ENCODE results near the gene COL25A1.
"Not testable (repeated sequence)": the region's sequence is repeated elsewhere in the genome, so short reads cannot be mapped to it uniquely, and the experiment has no call there.

COL25A1 gene

DNA sequence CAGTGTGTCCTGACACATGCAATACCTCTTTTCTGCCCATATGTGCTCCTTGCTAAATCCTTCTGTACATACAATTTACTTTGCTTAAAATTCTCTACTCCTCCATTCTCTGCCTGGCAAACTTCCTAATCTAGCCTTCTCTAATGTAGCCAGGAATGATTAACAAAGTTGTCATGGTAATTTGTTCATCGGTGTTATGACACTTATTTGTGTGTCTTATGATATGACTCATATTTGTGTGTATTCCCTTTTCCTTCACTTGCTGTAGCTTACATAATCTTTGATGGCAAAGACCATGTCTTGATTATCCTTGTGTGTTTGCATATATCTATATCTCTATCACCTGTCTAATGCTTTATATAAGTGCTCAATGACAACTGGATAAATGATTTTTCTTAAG lies 133.3 kb downstream of the COL25A1 start:
- no peak for DNase-seq (ENCODE audit: low spot score)

DNA sequence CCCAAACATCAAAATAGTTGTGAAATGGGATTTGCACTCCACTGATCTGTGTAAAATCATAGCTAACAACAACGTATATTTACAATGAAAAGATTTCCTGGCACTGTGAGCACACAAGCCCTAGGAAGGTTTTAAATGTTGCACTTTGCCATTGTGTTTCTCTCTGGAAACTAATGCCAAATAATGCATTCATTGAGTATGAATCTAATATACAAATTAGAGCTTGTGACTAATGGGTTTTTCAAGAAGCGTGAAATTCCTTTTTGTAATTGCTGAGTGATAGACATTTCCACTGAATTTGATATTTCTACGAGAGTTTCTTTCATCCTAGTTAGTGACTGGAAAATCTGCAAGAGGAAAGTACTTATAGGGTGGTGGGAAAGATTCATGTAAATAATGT lies 135.9 kb downstream of the COL25A1 start:
- no peak for DNase-seq (ENCODE audit: low spot score)

GRCh38 chr4:109166126-109166525 lies 136.3 kb downstream of the COL25A1 start:
- no peak for DNase-seq (ENCODE audit: low spot score)

DNA sequence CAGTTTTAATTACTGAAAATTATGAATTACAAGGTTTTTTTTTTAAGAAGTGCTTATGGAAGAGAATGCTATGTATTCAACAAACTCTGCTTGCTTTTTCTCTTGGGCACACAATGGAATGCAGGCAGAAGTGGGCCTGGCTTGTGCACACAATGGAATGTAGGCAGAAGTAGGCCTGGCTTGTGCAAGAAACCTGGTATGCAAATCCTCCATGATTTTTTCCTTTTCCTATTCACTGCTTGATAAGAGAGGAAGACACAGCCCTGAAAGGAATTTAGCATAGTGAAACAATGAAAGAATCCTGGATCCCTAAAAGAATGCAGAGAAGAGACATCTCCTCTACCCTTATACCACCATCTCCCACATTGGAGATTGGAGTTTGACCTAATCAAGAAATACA lies 138.4 kb downstream of the COL25A1 start:
- DNase-seq (ENCODE audit: low spot score), result no peak

DNA sequence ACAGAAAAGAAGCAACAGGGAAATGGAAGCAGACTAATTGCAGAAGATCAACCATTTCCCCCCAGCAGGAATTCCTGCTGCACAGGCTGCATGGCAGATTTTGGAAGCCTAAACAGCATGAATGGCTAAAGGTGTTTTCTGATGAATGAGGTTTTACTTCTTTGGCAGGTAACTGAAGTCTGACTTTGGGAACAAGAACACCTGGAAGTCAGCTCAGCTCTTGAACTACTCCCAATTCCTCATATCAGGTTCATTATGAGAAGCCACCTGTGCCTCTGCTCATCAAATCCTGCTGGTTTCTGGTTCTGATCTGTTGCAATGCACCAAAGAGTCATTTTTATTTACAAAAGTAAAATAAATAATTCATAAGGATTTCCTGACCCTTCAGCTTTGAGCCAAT lies 139.0 kb downstream of the COL25A1 start:
- DNase-seq (ENCODE audit: low spot score), result no peak

DNA sequence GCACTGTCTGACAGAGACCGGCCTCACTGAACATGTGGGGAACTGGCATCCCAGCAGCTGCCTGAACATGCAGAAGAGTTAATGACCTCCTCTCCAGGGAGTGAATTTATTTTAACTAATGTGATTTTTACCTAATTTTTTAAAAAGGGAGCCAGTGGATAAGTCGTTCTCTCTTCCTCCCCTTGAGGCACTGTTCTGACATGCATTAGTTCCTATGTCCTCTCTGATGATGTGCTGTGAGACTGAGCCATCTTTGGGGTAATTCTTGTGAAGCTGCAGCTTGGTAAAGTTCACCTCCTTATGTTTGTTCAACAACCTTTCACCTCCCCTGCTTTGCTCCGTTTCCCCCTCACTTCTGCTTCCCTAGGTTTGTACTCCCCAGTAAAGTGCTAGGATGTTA lies 139.7 kb downstream of the COL25A1 start:
- DNase-seq (ENCODE audit: low spot score), result no peak

DNA sequence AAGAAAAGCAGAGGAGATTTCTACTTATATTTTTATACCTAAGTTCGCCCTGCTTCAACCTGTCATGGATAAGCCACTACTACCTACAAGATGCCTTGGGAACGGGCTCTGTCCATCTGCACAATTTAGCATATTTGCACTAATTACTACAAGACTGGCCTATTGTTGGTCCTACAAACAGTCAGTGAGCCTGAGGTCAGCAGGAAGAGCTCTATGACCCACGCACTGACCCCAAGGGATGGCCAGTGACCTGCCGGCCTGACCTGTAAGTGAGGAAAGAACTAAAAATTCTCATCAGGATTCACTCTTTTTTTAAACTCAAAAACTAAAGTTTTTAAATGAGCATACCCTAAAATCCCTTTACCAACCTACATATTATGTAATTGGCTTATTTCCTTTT lies 142.0 kb downstream of the COL25A1 start:
- no peak for DNase-seq (ENCODE audit: low spot score)

- no peak for DNase-seq (ENCODE audit: low spot score)
These were observed 144.8 kb downstream of the COL25A1 start for GRCh38 chr4:109157696-109158095.

- no peak for DNase-seq (ENCODE audit: low spot score)
These were observed 145.3 kb downstream of the COL25A1 start for GRCh38 chr4:109157205-109157604.

DNA sequence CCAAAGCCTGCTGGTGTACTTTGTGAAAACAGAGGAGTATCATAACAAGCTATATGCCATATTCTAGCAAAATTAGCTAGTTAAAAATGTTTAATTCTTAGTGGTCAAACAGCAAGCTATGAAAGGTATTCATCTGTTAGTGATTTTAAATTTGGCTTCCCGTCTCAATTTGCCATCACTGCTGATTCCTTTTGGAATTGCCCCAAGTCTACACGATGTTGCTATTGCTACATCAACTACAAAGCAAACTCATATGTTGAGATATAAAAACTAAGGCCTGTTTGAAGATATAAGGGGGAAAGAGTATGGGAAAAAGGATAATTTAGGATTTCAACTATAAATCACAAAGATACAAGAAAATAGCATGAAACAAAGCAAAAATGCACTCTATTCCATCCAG lies 146.1 kb downstream of the COL25A1 start:
- DNase-seq (ENCODE audit: low spot score), result no peak

DNA sequence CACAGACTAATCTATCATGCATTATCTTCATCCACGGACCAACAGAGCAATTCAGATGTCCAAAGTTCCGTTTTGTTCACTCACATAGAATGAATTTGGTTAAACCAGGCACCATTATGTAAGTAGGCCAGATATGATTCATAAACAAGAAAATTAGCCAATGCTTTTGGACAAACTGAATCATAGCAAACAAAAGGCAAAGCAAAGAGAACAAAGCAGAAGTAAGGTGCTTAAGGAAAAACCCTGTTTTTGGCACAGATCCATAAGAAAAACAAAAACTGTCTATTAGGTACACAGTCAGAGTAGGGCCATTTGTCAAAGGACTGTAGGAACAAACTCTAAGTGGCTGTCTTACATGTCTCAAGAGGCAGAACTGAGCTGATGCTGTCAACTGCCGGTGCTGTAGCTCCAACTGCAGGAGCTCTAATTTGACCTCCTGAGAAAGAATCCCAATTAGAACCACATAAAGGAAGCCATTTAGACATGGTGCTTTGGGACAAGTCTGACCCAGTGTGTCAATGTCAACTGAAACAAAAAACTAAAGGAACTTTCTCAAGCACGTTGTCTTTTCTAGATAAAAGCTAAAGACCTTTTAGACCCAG lies 146.7 kb downstream of the COL25A1 start:
- DNase-seq (ENCODE audit: low spot score), result no peak

GRCh38 chr4:109155084-109155483 lies 147.4 kb downstream of the COL25A1 start:
- DNase-seq (ENCODE audit: low spot score), result no peak

GRCh38 chr4:109154424-109154823 lies 148.0 kb downstream of the COL25A1 start:
- DNase-seq (ENCODE audit: low spot score), result no peak

- DNase-seq (ENCODE audit: low spot score), result no peak
These were observed 152.6 kb downstream of the COL25A1 start for GRCh38 chr4:109149836-109150235.

DNA sequence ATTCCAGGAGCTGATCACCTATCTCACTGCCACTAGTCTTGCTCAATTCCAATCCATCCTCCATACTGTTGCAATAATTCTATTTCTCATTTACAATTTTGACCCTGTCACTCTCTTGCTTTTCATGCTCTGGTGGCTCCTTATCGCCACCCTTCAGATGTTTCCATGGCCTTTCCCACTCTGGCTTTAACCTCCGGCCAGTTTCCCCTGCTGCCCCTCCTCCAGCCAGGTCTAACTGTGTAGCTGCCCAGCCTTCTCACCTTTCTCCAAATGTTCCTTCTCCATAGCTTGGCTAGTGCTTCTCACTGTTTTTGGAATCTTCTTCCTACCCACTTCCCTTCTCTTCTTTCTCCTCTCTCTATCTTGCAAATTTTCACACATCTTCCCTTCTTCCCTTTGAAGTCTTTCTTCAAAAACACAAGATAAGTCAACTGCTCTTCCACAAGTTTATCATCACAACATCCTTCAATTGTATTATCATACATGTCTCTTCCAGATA lies 153.8 kb downstream of the COL25A1 start:
- no peak for DNase-seq (ENCODE audit: low spot score)

DNA sequence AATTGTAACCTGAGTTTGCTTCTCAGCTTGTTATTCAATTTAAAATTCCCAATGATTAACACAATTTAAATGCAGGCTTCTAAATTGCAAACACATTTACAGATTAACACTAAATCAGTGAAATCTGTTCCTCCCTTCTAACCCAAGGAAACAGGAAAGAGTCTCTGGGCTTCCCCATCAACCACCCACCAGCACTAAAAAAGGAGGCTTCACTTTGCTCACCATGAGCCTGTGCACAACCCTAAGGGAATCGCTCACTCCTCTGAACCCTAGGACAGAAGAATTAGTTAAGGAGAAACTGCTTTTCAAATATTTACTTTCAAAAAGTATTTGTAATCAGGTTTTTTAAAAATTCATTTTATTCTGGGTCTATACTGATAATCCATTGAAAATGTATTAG lies 155.3 kb downstream of the COL25A1 start:
- no peak for DNase-seq (ENCODE audit: low spot score)

DNA sequence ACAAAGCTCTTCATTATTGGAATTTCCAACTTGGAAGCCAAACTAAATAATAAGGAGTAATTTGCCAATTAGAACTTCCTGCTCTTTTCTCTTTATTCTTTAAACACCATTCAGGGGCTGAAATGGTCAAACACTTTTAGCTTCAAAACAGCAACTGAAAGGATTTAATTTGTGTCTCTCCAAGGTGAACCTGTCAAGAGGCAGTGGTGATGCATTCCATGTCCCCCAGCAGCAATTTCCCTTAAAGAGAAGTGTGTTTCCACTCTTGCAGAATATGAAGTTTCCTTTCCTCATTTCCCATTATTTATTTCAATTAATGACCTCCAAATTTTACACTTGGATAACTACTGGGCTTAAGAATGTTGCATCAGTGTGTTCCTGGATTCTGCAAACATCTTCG lies 156.0 kb downstream of the COL25A1 start:
- DNase-seq (ENCODE audit: low spot score), result no peak

GRCh38 chr4:109138125-109138524 lies 164.3 kb downstream of the COL25A1 start:
- not testable (repeated sequence) for DNase-seq (ENCODE audit: low spot score)

DNA sequence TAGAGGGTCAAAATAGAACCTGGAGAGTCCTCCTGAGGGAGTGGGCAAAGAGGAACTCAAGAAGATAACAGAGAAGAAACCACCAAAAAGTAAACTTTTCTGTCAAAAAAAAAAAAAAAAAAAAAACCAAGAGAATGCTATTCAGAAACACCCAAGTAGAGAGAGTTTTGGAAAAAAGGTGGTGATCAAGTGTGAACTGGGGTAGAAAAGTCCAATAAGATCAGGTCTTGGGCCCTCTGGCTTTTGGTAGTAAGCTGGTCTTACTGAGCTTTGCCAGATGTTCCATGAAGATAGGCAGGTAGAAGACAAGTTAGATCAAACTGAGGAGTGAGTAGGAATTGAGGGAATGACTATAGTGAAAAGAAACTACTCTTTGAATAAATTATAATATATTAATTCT lies 167.5 kb downstream of the COL25A1 start:
- no peak for DNase-seq (ENCODE audit: low spot score)

DNA sequence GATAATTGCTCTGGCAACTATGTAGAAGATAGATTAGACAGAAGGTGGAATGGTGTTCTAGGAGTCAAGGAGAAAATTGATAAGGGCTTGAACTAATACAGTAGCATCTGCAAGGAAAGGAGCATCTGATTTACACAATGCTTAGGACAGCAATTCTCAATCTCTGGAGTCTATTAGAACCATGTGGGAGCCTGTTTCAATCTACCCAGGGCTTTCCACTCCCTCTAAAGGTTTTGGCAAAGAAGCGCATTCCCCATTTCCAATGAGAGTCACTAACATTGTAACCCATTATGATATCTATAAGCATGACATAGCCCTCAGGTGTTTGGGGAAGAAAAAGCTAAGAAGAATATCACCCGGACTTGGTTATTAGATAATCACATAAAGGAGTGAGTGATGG lies 168.2 kb downstream of the COL25A1 start:
- DNase-seq (ENCODE audit: low spot score), result no peak

DNA sequence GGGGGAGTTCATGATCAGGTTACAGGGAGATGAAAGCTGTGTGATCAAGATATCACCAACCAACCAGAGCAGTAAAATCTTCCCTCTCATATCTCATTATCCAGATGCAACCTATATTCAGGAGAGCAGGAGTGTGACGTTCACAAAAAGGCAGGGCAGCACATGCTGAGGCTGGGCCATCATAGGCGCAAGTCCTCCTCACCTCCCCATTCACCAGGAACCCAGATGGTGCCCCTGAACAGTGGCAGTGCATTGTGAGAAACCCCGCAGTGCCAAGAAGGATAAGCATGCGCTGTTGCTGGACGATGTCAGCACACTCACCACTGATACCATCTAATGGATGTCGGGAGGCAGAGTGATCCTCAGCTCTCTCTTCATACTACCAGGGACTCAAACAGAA lies 170.9 kb downstream of the COL25A1 start:
- DNase-seq (ENCODE audit: low spot score), result no peak

- no peak for DNase-seq (ENCODE audit: low spot score)
These were observed 173.9 kb downstream of the COL25A1 start for GRCh38 chr4:109128589-109128988.

DNA sequence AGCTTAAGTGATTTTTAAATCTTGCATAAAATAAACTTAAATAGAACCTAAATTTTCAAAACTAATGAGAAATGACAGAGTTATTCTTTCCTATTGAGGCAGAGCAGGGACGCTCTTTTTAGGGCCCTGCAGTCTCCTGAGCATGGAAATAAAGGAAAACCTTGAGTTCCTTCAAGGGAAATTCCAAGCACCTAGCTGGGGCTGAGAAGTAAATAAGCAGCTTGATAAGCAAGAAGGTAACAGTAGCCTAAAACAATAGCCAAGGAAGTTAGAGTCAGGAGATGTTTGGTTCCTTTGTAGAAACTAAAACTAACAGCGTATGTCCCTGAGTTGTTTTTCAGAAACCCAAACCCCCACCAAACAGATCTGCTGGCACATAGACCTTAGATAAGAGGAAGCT lies 174.6 kb downstream of the COL25A1 start:
- DNase-seq (ENCODE audit: low spot score), result no peak

DNA sequence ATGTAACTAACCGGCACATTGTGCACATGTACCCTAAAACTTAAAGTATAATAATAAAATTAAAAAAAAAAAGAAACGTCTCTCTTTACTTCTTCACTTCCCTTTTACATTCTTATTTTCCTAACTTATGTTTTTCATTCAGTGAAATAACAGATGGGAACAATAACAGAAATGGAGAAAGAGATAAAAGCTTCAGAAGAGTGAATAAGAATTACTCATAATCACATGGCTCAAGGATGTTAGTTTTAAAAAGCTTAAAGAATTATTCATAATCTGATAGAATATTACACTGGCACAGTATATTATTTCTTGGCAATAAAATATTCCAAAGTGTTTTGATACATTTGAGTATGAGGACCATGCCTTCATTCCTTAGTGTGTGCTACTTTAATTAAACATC lies 175.6 kb downstream of the COL25A1 start:
- DNase-seq (ENCODE audit: low spot score), result no peak

DNA sequence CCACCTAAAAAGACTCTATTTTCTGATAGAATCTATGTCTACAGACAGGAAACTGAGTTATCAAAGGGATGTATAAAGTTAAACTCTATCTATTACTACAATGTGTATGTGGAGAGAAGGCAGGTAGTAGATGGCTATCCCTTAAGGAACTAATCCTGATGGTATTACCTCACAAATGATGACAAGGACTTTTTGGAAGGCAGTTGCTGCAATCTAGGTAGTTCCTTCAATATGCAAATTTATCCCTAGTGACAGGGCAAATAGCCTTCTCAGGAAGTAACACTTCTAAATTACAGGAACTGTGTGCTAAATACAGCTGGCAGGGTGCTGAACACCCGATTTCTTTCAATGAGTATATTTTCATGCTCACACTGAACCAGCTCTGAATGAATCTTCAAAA lies 177.4 kb downstream of the COL25A1 start:
- no peak for DNase-seq (ENCODE audit: low spot score)
